Hindlimb muscle (tissue), 1 donor: ENCODE results near the gene MRS2. TPM values are rescaled to one million over a fixed set of nuclear protein-coding genes. Genes with fewer than 3 reads are reported as not detected.
"Not testable (repeated sequence)": the region's sequence is repeated elsewhere in the genome, so short reads cannot be mapped to it uniquely, and the experiment has no call there.

Experiments used
- DNase-seq: peaks from one replicate; pipeline ENCODE4 v3.0.0-alpha.2; 2013
- polyA plus RNA-seq: library from polyadenylated mRNA; unstranded; fragments of 120-200 nt; gene quantifications from one replicate; pipeline ENCODE4 v1.2.1, GENCODE V29; 2013; ENCODE audit not compliant: insufficient read length

Gene MRS2
- polyA plus RNA-seq, 1 donor = 19.0 TPM

DNA sequence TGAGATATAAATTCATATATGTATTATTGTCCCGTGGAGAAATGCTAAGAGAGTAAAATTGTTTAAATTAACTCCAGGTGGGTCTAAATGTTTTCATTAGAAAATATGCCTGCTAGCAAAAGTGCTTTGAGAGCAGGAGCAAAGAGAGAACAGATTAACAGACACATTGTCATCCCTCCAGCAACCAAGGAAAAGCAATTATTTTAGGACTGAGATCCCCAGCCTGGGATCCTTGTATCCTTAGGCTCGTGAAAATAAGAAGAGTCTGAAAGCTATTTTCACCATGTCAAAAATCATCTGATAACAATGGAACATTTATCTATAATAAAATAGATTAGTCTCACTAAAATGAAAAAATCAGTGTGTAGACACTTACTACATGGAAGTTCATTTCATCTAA is 11.5 kb upstream of the MRS2 start:
- DNase-seq = no peak

DNA sequence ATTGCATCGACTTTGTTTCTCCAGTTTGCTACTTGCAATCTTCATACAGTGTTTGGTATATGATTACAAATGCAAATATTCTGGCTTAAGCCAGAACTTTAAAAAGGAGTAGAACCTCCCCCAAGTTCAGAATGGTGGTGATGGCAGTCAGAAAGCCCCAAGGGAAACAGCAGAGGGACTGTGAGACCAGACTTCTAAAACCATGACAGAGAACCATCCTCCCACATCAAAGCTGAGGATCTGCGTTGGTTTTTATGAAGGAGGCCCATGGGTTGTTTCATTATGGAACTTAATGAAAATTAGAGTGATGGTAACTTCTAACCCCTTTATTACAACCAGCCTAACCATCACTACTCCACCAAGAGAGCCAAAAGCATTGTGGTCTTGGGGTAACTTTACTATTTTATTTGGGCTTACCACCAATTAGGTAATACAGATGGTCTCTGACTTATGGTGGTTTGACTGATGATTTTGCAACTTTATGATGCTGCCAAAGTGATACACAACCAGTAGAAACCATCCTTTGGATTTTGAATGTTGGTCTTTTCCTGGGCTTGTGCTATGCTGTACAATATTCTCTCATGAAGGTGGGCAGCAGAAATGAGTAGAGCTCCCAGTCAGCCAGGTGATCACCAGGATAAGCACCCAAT is 10.9 kb upstream of the MRS2 start:
- DNase-seq = no peak

DNA sequence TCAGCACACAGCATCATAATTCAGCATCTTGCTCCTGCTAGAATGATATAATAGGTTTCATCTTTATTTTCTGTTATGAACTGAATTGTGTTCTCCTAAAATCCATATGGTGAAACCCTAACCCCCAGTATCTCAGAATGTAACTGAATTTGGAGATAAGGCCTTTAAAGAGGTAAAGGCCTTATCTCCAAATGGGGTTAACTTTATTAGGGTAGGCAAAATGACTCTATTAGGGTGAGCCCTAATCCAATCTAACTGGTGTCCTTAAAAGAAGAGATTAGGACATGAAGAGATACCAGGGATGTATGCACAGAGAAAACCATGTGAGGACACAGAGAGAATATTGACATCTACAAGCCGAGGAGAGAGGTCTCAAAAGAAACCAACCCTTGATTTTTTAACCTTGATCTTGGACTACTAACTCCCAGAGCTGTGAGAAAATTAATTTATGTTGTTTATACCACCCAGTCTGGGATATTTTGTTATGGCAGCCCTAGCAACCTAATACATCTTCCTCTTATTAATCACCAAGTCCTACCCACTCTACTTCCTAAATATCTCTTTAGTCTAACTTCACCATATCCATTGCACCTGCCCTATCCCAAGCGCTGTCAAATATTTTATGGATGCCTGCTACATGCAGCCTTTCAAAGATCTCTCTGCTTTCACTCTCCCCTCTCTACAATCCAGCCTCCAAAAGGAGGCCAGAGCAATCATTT is 8.5 kb upstream of the MRS2 start:
- DNase-seq = no peak

DNA sequence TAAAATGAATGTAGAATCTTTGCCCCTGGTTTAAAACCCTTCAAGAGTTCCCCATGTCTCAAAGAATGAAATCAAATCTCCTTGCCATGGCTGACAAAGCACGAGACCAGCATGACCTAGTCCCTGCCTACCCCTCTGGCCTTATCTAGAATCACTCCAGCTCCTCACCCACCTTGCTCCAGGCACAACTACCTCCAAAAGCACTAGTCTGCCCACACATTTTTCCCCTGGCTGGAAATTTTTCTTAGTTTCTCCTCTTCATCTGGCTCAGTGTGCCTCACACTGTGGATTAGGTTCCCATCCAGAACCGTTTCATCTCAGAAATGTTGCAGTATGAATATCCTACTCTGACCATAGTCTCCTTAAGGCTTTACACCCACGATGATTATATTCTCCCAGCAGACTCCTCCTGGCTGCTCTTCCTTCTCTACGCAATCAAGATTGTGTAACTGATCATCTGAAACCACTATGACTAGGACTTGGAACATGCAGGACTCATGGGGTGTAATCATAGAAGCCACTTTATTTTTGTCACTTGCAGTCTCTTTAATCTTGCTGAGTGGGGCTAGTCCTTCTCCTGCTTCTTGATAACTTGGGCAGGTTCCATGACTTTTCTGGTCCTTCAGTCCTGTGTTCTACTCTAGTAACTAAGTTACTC is 7.8 kb upstream of the MRS2 start:
- DNase-seq = no peak

DNA sequence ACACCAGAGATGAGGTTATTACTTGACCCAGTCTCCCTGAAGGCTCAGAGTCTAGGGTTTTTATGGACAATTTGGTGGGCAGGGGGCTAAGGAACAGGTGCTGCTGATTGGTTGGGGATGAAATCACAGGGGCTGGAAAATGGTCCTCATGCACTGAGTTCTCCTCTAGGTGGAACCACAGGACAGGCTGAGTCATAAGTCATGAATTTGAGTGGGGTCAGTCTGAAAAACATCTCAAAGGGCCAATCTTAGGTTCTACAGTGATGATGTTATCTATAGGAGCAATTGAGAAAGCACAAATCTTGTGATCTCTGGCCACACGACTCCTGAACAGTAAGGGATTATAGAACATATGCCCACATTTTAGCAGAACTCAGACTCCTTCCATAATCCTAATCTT is 5.9 kb upstream of the MRS2 start:
- no peak for DNase-seq

DNA sequence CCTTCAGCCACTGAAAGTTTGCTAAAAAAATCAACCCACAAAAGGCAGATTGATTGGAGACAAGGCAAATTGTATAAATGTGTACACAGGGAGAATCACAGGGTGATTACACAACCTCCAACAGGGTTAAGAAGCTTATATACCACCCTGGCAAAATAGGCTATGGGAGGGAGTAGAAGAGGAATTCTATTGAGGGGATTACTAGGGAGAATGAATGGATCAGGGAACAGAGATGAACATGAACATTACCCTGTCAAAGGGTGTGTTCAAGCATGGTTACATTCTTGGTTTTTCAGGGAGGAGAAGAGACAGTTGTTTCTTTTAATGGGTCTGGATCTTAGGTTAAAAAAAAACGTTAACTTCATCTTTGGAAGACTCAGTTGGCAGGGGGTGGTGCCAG is 5.1 kb upstream of the MRS2 start:
- no peak for DNase-seq

DNA sequence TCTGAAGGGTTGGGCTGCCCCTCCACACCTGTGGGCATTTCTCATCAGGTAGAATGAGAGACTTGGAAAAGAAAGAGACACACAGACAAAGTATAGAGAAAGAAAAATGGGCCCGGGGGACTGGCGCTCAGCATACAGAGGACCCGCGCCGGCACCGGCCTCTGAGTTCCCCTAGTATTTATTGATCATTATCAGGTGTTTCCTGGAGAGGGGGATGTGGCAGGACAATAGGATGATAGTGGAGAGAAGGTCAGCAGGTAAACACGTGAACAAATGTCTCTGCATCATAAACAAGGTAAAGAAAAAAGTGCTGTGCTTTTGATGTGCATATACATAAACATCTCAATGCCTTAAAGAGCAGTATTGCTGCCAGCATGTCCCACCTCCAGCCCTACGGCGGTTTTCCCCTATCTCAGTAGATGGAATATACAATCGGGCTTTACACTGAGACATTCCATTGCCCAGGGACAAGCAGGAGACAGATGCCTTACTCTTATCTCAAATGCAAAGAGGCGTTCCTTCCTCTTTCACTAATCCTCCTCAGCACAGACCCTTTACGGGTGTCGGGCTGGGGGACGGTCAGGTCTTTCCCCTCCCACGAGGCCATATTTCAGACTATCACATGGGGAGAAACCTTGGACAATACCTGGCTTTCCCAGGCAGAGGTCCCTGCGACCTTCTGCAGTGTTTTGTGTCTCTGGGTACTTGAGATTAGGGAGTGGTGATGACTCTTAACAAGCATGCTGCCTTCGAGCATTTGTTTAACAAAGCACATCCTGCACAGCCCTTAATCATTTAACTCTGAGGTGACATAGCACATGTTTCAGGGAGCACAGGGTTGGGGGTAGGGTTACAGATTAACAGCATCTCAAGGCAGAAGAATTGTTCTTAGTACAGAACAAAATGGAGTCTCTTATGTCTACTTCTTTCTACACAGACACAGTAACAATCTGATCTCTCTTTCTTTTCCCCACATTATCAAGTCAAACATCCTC is 2.4 kb upstream of the MRS2 start:
- not testable (repeated sequence) for DNase-seq

DNA sequence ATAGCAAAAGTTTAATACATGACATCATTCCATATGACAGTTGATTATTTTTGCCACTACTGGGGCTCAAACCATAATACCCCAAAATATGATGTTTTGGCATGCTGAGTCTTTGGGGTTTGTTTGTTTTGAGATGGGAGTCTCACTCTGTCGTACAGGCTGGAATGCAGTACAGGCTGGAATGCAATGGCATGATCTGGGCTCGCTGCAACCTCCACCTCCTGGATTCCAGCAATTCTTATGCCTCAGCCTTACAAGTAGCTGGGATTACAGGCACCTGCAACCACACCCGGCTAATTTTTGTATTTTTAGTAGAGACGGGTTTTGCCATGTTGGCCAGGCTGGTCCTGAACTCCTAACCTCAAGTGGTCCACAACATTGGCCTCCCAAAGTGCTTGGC is 1.3 kb upstream of the MRS2 start:
- no peak for DNase-seq

DNA sequence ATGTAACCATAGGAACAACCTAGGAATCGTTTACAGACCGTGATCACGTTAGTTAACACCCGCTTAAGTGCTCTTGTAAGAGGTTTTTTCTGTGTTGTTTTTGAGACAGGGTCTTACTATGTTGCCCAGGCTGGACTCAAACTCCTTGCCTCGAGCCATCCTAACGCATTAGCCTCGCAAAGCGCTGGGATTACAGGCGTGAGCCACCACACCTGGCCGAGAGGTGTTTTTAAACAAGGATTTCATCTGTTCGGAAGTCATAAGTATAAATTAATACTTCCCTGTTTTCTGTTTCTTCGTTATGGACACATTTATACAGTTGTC is 727 bp downstream of the MRS2 start:
- no peak for DNase-seq

DNA sequence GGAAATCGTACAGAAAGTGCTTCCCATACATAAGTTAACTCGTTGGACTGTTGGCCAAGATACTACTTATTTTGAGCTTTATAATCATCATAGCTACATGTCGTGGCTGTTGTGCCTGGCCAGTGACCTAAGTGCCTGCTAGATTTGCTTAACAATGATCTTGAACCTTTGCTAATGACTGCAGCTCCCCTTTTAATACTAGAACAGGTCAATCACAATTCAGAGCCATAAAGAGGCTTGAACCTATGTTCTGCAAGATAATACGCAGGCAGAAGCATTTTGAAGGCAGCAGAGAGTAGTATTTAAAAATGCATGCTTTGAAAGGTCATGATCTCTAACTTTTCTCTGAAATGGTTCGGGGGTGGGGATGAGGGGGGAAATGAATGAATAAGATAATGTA is 2.5 kb downstream of the MRS2 start:
- no peak for DNase-seq

DNA sequence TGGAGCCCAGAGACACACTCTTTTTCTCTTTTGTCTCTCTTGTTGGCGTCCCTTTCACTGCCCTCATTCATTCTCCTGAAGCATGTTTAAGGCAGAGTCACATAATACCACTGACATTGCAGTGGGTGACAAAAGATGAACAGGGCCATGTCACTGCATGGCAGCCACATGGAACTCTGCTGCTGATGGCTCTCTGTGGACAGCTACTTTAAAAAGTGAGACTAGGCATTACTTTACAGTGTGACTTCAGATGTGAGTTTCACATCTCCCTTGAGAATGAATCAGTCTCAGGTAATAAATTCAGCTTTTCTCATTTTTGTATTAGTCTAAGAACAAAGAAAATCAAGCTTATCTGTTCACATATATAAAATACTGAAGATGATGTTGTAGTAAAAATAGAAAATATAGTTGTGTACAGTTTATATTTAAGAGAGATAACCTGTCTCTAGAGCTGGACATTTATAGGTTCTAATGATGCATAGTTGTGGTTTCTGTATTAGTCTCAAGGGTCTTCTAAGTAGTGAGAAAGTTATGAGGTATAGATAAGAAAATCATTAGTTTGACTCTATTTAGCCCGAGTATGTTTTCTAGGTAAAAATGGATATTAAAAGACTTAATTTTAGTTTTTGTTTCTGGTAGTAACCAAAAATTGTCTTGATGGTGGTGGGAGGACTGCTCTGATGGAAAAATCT is 6.1 kb downstream of the MRS2 start:
- no peak for DNase-seq

DNA sequence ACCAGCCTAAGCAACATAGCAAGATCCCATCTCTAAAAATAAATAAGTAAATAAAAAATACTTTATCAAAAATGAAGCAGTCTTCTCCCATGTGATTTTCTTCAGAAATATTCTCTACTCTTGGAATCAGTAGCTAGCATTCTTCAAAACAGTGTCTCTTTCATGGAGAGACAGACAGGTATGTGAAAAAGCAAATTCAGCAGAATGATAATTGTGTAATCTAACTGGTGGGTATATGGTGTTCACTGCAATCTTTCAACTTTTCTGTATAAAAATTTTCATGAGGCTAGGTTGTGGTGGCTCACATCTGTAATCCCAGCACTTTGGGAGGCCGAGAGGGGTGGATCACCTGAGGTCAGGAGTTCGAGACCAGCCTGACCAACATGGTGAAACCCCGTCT is 7.9 kb downstream of the MRS2 start:
- no peak for DNase-seq

DNA sequence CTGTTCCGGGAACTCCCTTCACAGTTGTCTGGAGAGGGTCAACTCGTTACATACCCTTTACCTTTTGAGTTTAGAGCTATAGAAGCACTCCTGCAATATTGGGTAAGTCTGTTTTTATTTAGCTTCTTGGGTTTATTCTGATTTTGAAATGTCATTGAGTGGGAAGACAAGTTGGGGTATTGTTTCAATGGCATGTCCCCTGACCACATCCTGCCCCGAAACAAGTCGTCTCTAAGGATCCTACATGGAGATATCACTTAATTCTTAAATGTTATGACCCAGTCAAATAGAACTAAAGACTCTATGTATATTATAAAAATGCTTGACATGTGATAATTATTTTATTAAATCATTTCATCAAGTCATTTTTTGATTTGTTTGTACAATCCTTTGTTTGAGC is 9.6 kb downstream of the MRS2 start:
- no peak for DNase-seq

DNA sequence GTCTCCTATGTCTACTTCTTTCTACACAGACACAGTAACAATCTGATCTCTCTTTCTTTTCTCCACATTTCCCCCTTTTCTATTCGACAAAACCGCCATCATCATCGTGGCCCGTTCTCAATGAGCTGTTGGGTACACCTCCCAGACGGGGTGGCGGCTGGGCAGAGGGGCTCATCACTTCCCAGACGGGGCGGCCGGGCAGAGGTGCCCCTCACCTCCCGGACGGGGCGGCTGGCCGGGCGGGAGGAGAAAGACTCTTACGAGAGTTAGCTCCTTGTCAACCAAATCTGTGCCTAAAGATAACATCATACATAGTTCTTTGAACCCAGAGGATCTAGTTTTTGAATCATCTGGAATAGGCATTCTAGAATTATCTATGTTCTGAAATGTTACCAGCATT is 11.8 kb downstream of the MRS2 start:
- DNase-seq = not testable (repeated sequence)

DNA sequence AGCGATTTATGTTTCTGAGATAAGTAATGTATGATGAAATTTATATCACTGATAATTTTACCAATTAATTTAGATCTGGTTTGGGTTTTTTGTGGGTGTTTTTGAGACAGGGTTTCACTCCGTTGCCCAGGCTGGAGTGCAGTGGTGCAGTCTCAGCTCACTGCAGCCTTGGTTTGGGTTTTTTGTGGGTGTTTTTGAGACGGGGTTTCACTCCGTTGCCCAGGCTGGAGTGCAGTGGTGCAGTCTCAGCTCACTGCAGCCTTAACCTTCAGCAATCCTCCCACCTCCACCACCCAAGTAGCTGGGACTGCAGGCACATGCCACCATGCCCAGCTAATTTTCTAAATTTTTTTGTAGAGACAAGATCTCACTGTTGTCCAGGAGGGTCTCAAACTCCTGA is 13.0 kb downstream of the MRS2 start:
- DNase-seq = no peak

DNA sequence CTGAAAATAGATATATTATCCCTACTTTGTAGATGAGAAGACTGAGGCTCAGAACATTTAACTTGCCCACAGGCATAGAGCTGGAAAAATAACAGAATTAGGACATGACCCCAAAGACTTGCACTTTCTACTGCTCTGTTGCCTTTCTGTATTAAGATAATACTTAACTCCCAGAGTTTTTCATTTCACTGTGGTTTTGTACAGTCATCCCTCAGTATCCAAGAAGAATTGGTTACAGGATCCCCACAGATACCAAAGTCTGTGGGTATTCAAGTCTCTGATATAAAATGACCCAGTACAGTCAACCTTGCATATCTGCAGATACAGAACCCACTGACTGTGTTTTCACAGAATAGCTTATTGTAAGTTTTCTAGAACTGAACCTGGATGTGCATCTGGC is 16.8 kb downstream of the MRS2 start:
- no peak for DNase-seq

DNA sequence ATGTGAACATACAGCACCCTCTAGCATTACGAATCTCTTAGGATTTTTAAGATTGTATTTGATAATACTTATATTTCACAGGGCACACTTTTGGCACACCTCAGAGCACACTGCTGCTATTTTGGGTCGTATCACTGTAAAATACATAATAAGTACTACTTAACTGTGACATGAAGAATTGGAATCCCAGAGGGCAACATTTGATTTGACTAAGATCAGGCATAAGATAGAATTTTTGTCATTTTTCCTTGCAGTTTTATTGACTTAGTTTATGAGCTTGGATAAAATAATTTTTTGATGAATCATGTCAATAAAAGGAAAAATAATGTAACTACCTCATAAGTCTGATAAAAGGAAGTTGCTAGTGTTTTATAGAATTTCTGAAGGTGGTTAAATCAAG is 22.4 kb downstream of the MRS2 start:
- no peak for DNase-seq

DNA sequence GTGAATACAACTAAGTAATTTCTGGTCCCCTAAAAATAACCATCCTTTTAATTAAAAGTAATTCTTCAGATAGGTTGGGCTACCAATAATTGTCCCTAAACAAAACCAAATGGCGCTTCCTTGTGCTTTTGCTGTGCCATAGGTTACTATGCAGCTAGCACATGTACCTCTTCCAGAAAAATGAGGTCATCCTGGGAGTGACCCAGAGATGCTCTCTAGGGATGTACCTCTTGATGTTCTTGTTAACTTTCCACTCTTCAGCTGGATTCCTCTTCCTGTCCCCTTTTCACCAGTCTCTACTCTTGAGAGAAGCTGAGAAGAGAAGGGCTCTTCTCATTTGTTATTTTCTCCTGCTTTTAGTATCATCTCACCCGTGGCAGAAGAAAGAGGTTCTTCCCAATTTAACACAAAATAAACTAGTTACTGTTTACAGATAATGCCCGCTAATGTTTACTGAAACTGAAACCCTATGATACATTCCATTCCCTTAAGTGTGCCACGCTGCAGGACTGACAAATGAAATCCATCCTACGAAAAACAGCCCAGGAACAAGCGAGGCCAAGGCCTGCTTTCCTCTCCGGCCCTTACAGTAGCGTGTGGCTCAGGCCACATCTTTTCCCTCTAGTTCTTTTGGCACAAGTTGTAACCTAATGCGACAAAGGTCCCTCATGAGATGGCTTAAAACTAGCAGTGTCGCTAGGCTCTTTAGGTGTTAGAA is 24.2 kb downstream of the MRS2 start:
- no peak for DNase-seq

DNA sequence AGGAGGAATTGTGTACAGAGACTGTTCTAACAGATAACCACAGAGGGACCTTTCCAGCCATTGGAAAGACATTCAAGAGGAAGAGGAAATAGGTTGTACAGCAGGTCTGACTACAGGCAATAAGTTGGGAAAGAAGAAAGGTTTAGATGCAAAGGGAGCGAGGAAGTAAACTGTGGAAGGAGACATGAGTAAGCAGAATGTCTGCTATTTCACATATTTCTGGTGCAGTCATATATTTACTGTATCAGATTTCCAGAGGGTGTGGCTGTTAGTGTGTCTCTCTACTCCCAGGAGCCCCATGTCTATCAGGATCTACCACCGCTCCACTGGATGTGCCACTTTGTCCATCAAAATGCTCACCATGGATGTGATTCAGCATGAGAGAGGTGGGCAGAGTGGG is 25.9 kb downstream of the MRS2 start:
- no peak for DNase-seq

DNA sequence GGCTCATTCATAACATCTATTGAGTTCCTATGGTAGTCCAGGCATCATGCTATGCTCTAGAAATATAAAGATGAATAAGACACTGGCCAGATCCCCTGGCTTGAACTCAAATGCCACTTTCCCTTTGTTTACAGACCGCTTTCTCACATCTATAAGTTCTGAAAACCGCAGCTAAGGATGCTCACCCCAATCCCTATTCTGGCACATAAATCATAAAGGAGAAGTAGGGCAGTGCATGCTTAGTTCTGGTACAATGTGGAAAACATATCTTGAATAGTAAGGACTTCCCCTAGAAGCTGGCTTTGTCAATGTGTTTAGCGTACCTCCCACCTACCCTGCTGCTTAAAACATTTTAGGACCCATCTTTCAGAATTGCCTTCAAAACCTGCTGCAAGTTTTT is 26.4 kb downstream of the MRS2 start:
- DNase-seq = no peak

DNA sequence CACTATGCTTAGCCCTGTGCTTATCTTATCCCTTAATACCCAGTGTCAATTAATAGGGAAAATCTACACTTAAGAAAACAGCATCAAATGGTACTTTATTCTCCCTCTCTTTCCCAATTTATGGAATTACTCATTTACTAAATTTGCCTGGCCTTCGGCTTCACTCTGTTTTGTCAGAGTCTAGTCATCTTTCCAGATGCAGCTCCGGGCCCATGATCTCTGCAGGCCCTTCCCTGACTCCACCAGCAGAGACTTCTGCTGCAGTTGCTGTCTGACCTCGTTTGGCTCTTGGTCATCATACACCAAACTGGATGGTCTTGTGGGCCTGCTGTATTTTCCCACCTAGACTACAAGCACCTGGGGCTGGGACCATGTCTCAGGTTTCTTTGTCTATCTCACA is 27.4 kb downstream of the MRS2 start:
- no peak for DNase-seq

DNA sequence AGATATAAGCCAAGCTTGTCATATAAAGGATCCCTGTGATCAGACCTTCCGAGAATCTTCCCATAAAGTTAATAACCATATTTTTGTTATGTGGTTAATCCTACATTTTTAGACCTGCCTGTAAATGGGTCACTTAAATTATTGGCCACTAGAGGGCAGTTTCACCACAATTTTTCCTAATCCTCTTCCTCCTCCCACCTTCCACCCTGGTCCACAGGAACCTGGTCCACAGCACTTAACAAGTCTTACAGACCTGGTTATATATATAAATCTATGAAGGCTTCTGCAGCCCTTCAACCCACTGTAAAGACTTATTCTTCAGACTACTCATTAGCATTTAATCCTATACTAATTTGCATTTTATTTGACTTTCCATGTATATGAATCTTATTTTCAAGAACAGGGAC is 28.3 kb downstream of the MRS2 start:
- peak; percentile 17 for DNase-seq
